HUES64 (cell line): ENCODE data around the gene GPR42.
"Not testable (repeated sequence)": the region's sequence is repeated elsewhere in the genome, so short reads cannot be mapped to it uniquely, and the experiment has no call there.

Source experiments
- H3K27ac ChIP-seq: 2 replicates; pipeline ENCODE4 v1.7.0; 2013; ENCODE audit warnings: low read depth, low read length, inconsistent platforms
- H3K27me3 ChIP-seq: 2 replicates; pipeline ENCODE4 v1.6.1; 2013; ENCODE audit warnings: mild to moderate bottlenecking, low read length; ENCODE audit not compliant: insufficient read depth
- H3K36me3 ChIP-seq: 2 replicates; pipeline ENCODE4 v1.6.1; 2013; ENCODE audit warnings: mild to moderate bottlenecking, low read length; ENCODE audit not compliant: insufficient read depth
- H3K4me1 ChIP-seq: 2 replicates; pipeline ENCODE4 v1.6.1; 2013; ENCODE audit warnings: mild to moderate bottlenecking, low read length, moderate library complexity; ENCODE audit not compliant: insufficient read depth
- H3K4me3 ChIP-seq: 2 replicates; pipeline ENCODE4 v1.5.1; 2013; ENCODE audit warnings: mild to moderate bottlenecking, low read length, moderate library complexity
- H3K9ac ChIP-seq: 2 replicates; pipeline ENCODE4 v1.6.1; 2013; ENCODE audit warnings: mild to moderate bottlenecking, low read depth, low read length
- H3K9me3 ChIP-seq: 2 replicates; pipeline ENCODE4 v1.6.1; 2013; ENCODE audit warnings: low read depth, low read length; ENCODE audit not compliant: insufficient read depth
- WGBS: fragments of 150-250, 120-280 bp; methylation state at CpG from one replicate; pipeline ENCODE4 v1.1.7; 2013; ENCODE audit warnings: missing lambda C conversion rate; 5-methylcytosine and 5-hydroxymethylcytosine counted together

GPR42 gene

DNA sequence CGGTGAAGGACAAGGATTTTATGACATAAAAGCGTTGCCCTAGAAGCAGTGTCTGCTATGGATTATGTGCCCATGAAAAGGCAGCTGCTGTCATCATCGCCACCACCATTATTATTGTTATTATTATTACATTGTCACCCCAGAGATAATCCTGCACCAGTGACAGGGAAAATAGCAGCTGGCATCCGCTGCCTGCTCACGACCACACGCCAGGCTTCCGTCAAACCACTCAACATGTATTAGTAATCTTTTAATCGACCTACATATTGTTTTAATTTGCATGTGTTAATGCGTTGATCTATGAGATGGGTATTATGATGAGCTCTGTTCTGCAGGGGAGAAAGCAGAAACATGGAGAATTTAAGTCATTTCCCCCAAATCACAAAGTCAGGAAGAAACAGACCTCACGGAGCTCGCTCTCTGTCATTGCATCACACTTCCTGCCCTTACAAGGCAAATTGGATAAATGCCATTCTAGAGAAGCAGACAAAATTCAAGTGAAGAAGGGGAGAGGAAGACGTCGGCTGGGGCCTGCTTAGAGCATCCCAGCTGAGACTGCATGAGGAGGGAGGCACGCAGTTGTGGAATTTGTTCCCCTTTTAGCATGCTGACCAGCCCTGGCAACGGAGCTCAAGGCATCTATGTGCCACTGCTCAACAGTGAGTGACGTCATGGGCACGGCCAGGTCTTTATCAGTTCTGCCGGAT is 12.8 kb upstream of the GPR42 start, which contains the start of gene FFAR3:
Gene FFAR3 (plus strand): TSS at position 594 of the 707 bp plus-strand sequence. CDS start 431 bp downstream, outside the sequence.
- Histone ChIP-seq H3K27me3 (no peaks in the 10 kb centered on the region), H3K36me3 (no peaks in the 10 kb centered on the region), H3K4me1 (no peaks in the 10 kb centered on the region), H3K4me3 (no peak within 1 kb of the TSS), H3K9ac (no peak within 1 kb of the TSS), H3K27ac (no peak within 1 kb of the TSS), H3K9me3 (no peaks in the 10 kb centered on the region)
- WGBS = 85% methylated on average over 17 of the region's 18 CpGs

DNA sequence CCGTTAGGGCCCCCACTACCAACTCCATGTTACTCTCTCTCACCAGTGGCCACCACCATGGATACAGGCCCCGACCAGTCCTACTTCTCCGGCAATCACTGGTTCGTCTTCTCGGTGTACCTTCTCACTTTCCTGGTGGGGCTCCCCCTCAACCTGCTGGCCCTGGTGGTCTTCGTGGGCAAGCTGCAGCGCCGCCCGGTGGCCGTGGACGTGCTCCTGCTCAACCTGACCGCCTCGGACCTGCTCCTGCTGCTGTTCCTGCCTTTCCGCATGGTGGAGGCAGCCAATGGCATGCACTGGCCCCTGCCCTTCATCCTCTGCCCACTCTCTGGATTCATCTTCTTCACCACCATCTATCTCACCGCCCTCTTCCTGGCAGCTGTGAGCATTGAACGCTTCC is 12.0 kb upstream of the GPR42 start:
- not testable (repeated sequence) for H3K9ac ChIP-seq, H3K4me1 ChIP-seq, H3K27ac ChIP-seq, H3K4me3 ChIP-seq, H3K36me3 ChIP-seq, H3K27me3 ChIP-seq, H3K9me3 ChIP-seq
- 74% methylated on average over 8 of the region's 16 CpGs for WGBS

DNA sequence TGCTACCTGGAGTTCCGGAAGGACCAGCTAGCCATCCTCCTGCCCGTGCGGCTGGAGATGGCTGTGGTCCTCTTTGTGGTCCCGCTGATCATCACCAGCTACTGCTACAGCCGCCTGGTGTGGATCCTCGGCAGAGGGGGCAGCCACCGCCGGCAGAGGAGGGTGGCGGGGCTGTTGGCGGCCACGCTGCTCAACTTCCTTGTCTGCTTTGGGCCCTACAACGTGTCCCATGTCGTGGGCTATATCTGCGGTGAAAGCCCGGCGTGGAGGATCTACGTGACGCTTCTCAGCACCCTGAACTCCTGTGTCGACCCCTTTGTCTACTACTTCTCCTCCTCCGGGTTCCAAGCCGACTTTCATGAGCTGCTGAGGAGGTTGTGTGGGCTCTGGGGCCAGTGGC is 11.5 kb upstream of the GPR42 start:
- not testable (repeated sequence) for H3K36me3 ChIP-seq, H3K27me3 ChIP-seq, H3K9me3 ChIP-seq, H3K4me3 ChIP-seq, H3K27ac ChIP-seq, H3K4me1 ChIP-seq, H3K9ac ChIP-seq
- WGBS = 94% methylated on average over 18 of the region's 21 CpGs

DNA sequence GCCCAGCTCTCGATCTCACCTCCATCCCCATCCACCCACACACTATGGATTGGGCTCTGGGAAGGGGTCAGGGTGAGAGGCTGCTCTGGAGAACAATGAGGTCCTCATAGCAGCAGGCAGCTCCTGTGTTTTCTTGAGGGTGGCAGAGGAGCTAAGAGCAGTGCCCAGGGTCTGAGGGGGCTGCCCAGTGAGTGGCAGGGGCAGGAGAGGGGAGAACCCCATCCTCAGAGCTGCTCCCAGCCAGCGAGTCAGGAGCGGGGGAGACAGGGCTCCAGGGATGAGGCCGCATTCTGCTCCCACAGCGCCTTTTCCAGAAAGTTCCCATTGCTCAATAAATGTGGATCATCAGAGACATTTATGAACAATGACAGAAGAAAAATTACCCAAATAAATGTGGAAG is 10.8 kb upstream of the GPR42 start:
- H3K4me3 ChIP-seq, H3K27ac ChIP-seq, H3K4me1 ChIP-seq, H3K36me3 ChIP-seq, H3K9me3 ChIP-seq, H3K9ac ChIP-seq, H3K27me3 ChIP-seq: not testable (repeated sequence)
- WGBS = no CpG with 5 or more reads among the region's 5 CpGs

DNA sequence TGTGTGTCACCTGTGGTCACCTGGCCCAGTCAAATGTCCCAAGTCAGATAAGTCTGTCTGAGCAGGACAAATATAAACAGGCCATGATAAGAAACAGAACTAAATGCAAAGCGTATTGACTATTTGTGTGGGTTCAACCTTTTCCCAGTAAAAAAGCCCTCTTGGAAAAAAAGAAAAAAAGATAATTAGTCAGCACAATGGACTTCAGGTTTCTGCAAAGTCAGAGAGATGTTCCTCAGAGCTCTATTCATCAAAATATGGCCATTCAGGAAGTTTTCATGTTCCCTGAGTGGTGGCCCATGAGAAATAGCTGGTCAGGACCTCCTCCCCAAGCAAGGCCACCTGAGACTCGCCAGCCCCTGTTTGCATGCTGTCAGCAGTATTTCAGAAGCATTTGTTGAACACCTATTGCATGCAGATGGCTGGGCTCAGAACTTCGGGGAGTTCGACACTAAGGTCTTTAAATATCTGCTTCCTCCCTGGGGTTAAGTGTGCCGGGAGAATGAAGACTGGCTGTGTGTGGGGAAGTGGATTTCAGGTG is 9.9 kb upstream of the GPR42 start:
- Histone ChIP-seq H3K36me3 (no peaks in the 10 kb centered on the region), H3K9me3 (no peaks in the 10 kb centered on the region), H3K27me3 (no peaks in the 10 kb centered on the region), H3K9ac (no peak overlapping the region), H3K4me3 (no peak overlapping the region), H3K4me1 (no peaks in the 10 kb centered on the region), H3K27ac (no peak overlapping the region)
- 83% methylated on average over 5 of the region's 5 CpGs for WGBS

DNA sequence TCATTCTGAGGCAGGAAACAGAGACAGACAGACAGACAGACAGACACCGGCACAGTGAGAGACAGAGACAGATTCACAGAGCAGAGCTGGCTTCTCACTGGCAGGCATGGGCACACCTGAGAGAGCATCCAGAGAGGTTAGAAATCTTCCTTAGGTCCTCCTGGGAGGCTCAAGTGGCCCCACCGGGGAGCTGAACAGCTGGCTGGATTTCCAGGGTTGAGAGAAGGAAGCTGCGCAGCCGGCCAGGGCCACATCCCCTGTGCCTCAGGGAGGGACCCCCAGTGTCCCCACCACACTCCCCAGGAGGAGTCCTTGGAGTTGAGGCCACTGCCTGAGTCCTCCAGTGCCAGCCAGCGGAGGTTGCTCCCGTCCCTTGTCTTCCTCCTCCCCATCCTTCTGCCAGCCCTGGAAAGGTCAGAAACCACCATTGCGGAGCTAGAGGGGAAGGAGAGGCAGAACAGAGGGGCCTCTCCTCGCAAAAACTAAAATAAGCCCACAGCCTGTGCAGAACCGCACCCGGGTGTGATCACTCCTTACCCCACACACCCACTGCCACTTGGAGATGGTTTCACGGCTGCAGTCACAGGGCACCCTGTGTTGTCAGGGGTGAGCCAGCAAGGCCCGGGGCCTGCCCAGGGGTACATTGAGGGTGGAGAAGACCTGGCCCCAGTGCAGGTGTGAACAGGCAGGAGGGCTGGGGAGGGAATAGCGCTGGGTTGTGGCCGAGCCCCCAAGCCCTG is 8.4 kb upstream of the GPR42 start:
- no peak overlapping the region for H3K27ac ChIP-seq
- no peaks in the 10 kb centered on the region for H3K36me3 ChIP-seq
- H3K4me1 ChIP-seq = no peaks in the 10 kb centered on the region
- no peak overlapping the region for H3K9ac ChIP-seq
- H3K9me3 ChIP-seq = no peaks in the 10 kb centered on the region
- H3K27me3 ChIP-seq = no peaks in the 10 kb centered on the region
- WGBS = 90% methylated on average over 8 of the region's 14 CpGs
- no peak overlapping the region for H3K4me3 ChIP-seq

DNA sequence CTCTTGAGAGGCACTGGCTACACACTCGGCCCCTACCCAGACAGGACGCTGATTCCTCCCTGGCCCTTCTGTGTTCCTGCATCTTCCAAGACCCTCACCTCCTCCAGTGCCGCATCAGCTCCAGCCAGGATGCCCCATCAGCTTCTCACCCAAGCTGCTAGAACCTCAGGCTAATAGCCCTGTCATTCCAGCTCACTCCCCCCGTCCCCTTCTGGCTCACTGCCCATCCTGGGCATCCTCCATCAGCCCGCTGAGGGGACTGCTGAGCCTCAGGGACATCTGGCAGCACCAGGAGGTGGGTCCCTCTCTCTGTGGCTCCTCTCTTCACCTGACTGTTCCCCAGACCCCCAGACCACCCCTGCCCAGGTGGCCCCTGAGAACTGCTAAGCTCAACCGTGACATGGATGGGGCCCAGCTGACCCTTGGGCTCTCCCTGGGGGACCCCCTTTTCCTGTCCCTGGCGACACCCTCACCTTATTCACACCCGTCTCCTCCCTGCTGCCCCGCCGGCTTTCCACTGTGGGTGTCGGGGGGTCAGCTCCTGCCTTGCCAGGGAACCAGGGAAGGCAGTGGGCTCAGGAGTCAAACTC is 7.8 kb upstream of the GPR42 start:
- WGBS = 94% methylated on average over 11 of the region's 11 CpGs
- Histone ChIP-seq H3K9ac (no peak overlapping the region), H3K4me1 (no peaks in the 10 kb centered on the region), H3K27ac (no peak overlapping the region), H3K36me3 (no peaks in the 10 kb centered on the region), H3K27me3 (no peaks in the 10 kb centered on the region), H3K4me3 (no peak overlapping the region), H3K9me3 (no peaks in the 10 kb centered on the region)

DNA sequence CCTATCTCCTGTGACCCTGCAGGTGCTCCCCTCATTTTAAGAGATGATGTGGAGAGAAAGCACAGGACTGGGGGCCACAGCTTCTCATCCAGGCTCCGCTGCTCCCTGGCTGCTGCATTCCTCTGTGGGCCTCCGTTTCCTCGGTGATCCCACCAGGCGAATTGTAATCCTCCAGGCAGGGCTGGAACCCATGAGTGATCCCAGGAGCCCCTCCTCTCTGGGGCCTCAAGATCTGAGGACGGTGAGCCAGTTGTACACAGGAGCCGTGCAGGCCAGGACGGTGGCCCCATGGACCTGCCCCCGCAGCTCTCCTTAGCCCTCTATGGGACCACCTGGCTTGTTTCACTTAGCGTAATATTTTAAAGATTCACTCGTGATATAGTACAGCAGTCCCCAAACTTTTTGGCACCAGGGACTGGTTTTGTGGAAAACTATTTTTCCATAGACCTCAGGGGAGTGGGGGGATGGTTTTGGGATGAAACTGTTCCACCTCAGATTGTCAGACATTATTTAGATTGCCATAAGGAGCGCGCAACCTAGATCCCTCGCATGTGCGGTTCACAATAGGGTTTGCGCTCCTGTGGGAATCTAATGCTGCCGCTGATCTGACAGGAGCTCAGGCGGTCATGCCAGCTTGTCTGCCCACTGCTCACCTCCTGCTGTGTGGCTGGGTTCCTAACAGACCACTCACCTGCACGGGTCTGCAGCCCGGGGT is 7.0 kb upstream of the GPR42 start:
- no peak overlapping the region for H3K27ac ChIP-seq
- 90% methylated on average over 19 of the region's 19 CpGs for WGBS
- H3K36me3 ChIP-seq = no peaks in the 10 kb centered on the region
- no peaks in the 10 kb centered on the region for H3K27me3 ChIP-seq
- no peak overlapping the region for H3K4me3 ChIP-seq
- no peak overlapping the region for H3K9ac ChIP-seq
- no peaks in the 10 kb centered on the region for H3K4me1 ChIP-seq
- H3K9me3 ChIP-seq = no peaks in the 10 kb centered on the region

DNA sequence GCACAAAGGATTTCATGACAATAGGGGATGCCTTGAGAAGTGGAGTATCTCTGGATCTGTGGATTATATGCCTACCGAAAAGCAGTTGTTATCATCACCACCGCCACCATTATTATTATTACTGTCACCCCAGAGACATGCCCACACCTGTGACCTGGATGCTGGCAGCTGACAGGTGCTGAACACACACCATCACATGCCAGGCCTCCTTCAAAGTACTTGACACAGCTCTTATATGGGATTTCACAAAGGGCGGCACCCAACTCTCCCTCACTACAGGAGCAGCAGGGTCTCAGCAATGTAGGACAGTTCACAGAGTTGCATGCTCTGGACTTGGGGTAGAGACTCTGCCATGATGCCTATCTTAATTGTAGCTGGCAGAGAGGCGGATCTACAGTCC is 5.6 kb upstream of the GPR42 start:
- Histone ChIP-seq H3K9ac (no peak overlapping the region), H3K36me3 (no peaks in the 10 kb centered on the region), H3K9me3 (no peaks in the 10 kb centered on the region), H3K27ac (no peak overlapping the region), H3K4me1 (no peaks in the 10 kb centered on the region), H3K4me3 (no peak overlapping the region), H3K27me3 (no peaks in the 10 kb centered on the region)
- 97% methylated on average over 4 of the region's 4 CpGs for WGBS

DNA sequence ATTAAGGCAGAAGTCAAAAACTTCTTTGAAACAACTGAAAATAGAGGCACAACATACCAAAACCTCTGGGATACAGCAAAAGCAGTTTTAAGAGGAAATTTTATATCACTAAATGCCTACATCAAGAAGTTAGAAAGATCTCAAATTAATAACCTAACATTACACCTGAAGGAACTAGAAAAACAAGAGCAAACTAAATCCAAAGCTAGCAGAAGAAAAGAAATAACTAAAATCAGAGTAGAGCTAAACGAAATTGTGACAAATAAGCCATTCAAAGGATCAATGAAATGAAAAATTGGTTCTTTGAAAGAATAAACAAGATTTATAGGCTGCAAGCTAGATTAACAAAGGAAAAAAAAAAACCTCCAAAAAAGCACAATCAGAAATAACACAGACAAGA is 2.5 kb upstream of the GPR42 start:
- no peaks in the 10 kb centered on the region for H3K4me1 ChIP-seq
- H3K27me3 ChIP-seq = no peaks in the 10 kb centered on the region
- WGBS = 83% methylated on average over 1 of the region's 1 CpG
- H3K36me3 ChIP-seq = no peaks in the 10 kb centered on the region
- H3K4me3 ChIP-seq = no peak overlapping the region
- no peaks in the 10 kb centered on the region for H3K9me3 ChIP-seq
- no peak overlapping the region for H3K9ac ChIP-seq
- no peak overlapping the region for H3K27ac ChIP-seq

DNA sequence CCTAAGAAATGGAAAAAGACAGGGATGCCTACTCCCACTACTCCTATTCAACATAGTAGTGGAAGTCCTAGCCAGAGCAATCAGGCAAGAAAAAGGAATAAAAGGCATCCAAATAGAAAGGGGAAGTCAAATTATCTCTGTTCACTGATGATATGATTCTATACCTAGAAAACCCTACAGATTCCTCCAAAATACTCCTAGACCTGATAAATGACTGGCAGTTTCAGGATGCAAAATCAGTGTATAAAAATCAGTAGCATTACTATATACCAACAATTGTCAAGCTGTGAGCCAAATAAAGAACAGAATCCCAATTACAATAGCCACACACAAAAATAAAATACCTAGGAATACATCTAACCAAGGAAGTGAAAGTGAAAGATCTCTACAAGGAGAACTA is 1.3 kb upstream of the GPR42 start:
- Histone ChIP-seq H3K27ac (no peak overlapping the region), H3K36me3 (no peaks in the 10 kb centered on the region), H3K9ac (no peak overlapping the region), H3K27me3 (no peaks in the 10 kb centered on the region), H3K4me3 (no peak overlapping the region), H3K4me1 (no peaks in the 10 kb centered on the region), H3K9me3 (no peaks in the 10 kb centered on the region)
